Measurements from ENCODE around the gene PRKCA. TPM values are rescaled to one million over a fixed set of nuclear protein-coding genes. Genes with fewer than 3 reads are reported as not detected.
A peak's percentile ranks its signal among the peaks of the same experiment; 100 is the strongest.

PRKCA gene
- total and polyA plus RNA-seq, 4 donors, result 3.0 to 14.1 (median 5.4) TPM

- no peak for DNase-seq (ENCODE audit: low spot score)
- Histone ChIP-seq H3K36me3 (ENCODE audit: control insufficient read depth in 4 of 4, insufficient read depth in 3 of 4, low read depth in 1 of 4, low read length in 3 of 4) (peaks cover 0 to 18% (median 12%) of the 10 kb centered on the region in 4 donors), H3K4me3 (ENCODE audit: low read depth in 1 of 3, low read length in 3 of 3) (no peak overlapping the region), H3K4me1 (ENCODE audit: control insufficient read depth in 4 of 4, insufficient read depth in 4 of 4, low read length in 3 of 4) (no peaks in the 10 kb centered on the region), H3K27me3 (ENCODE audit: control insufficient read depth in 4 of 4, insufficient read depth in 4 of 4, low read length in 3 of 4) (no peaks in the 10 kb centered on the region), H3K9ac (ENCODE audit: low read depth in 1 of 2, low read length in 2 of 2) (no peak overlapping the region), H3K9me3 (ENCODE audit: control insufficient read depth in 4 of 4, low read length in 3 of 4) (no peaks in the 10 kb centered on the region), H3K27ac (ENCODE audit: low read depth in 1 of 2, low read length in 2 of 2) (no peak overlapping the region)
- 85% methylated on average over 8 of the region's 8 CpGs for WGBS
- no peak for TF ChIP-seq CTCF (IDR thresholded peaks at IDR 0.05; ENCODE audit: low read depth, low read length, missing input control)
- no peak for TF ChIP-seq RAD21 (IDR thresholded peaks at IDR 0.05)
- no peak for TF ChIP-seq YY1 (IDR thresholded peaks at IDR 0.05)
- no peak for TF ChIP-seq NR2F2 (IDR thresholded peaks at IDR 0.05)
- TF ChIP-seq RXRA (IDR thresholded peaks at IDR 0.05), result no peak
- TF ChIP-seq HNF4G (IDR thresholded peaks at IDR 0.05), result no peak
- TF ChIP-seq, protein P1, sequence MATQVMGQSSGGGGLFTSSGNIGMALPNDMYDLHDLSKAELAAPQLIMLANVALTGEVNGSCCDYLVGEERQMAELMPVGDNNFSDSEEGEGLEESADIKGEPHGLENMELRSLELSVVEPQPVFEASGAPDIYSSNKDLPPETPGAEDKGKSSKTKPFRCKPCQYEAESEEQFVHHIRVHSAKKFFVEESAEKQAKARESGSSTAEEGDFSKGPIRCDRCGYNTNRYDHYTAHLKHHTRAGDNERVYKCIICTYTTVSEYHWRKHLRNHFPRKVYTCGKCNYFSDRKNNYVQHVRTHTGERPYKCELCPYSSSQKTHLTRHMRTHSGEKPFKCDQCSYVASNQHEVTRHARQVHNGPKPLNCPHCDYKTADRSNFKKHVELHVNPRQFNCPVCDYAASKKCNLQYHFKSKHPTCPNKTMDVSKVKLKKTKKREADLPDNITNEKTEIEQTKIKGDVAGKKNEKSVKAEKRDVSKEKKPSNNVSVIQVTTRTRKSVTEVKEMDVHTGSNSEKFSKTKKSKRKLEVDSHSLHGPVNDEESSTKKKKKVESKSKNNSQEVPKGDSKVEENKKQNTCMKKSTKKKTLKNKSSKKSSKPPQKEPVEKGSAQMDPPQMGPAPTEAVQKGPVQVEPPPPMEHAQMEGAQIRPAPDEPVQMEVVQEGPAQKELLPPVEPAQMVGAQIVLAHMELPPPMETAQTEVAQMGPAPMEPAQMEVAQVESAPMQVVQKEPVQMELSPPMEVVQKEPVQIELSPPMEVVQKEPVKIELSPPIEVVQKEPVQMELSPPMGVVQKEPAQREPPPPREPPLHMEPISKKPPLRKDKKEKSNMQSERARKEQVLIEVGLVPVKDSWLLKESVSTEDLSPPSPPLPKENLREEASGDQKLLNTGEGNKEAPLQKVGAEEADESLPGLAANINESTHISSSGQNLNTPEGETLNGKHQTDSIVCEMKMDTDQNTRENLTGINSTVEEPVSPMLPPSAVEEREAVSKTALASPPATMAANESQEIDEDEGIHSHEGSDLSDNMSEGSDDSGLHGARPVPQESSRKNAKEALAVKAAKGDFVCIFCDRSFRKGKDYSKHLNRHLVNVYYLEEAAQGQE (IDR thresholded peaks at IDR 0.05), result no peak
- TF ChIP-seq, protein P2, sequence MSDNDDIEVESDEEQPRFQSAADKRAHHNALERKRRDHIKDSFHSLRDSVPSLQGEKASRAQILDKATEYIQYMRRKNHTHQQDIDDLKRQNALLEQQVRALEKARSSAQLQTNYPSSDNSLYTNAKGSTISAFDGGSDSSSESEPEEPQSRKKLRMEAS (IDR thresholded peaks at IDR 0.05), result no peak
- no peak for TF ChIP-seq TAF1 (conservative IDR thresholded peaks at IDR 0.05)
- TF ChIP-seq FOXA2 (IDR thresholded peaks at IDR 0.05), result no peak
Observed at GRCh38 chr17:66734186-66734943, 432.0 kb downstream of the PRKCA start.

- no peak for DNase-seq (ENCODE audit: low spot score)
- WGBS, result 77% methylated on average over 12 of the region's 12 CpGs
Observed at GRCh38 chr17:66737524-66737923, 435.1 kb downstream of the PRKCA start.

More at GRCh38 chr17:66737524-66737923, 435.1 kb downstream of the PRKCA start:
- Histone ChIP-seq H3K4me1 (ENCODE audit: control insufficient read depth in 4 of 4, insufficient read depth in 4 of 4, low read length in 3 of 4) (no peaks in the 10 kb centered on the region), H3K27me3 (ENCODE audit: control insufficient read depth in 4 of 4, insufficient read depth in 4 of 4, low read length in 3 of 4) (no peaks in the 10 kb centered on the region), H3K9me3 (ENCODE audit: control insufficient read depth in 4 of 4, low read length in 3 of 4) (no peaks in the 10 kb centered on the region), H3K4me3 (ENCODE audit: low read depth in 1 of 3, low read length in 3 of 3) (no peak overlapping the region), H3K27ac (ENCODE audit: low read depth in 1 of 2, low read length in 2 of 2) (no peak overlapping the region), H3K36me3 (ENCODE audit: control insufficient read depth in 4 of 4, insufficient read depth in 3 of 4, low read depth in 1 of 4, low read length in 3 of 4) (peaks cover 9 to 33% (median 20%) of the 10 kb centered on the region in 4 donors), H3K9ac (ENCODE audit: low read depth in 1 of 2, low read length in 2 of 2) (no peak overlapping the region)
- TF ChIP-seq HNF4A (conservative IDR thresholded peaks at IDR 0.05), result no peak
- TF ChIP-seq, protein P2 (IDR thresholded peaks at IDR 0.05), result no peak
- TF ChIP-seq HNF4G (IDR thresholded peaks at IDR 0.05), result no peak
- no peak for TF ChIP-seq FOXA1 (IDR thresholded peaks at IDR 0.05)
- TF ChIP-seq, protein P1 (IDR thresholded peaks at IDR 0.05), result no peak
- peak; percentile 26 to 33 for TF ChIP-seq RAD21 (IDR thresholded peaks at IDR 0.05)
- no peak for TF ChIP-seq GABPA (IDR thresholded peaks at IDR 0.05 in 1 of 2, conservative IDR thresholded peaks at IDR 0.05 in 1 of 2)
- TF ChIP-seq TAF1 (conservative IDR thresholded peaks at IDR 0.05), result no peak
- no peak for TF ChIP-seq EGR1 (IDR thresholded peaks at IDR 0.05; ENCODE audit: low read depth in 2 of 2)

All from liver (tissue), 9 donors.